MM.1S (cell line): Measurements from ENCODE around the gene ACTBL2.

Source experiments
- DNase-seq: peaks from one replicate; pipeline ENCODE4 v3.0.0-alpha.2; 2015
- H2AFZ ChIP-seq: fragments of 300-600 bp; sonication (generic); 2 replicates; pipeline ENCODE4 v1.6.0; 2016; ENCODE audit warnings: antibody characterized with exemption, low read length
- H3F3A ChIP-seq: fragments of 300-600 bp; sonication (generic); 2 replicates; pipeline ENCODE4 v1.6.1; 2016; ENCODE audit warnings: mild to moderate bottlenecking, antibody characterized with exemption, low read length, moderate library complexity, mixed read lengths; ENCODE audit not compliant: insufficient read depth
- H3K27ac ChIP-seq: fragments of 300-600 bp; sonication (generic); 2 replicates; pipeline ENCODE4 v1.5.1; 2016; ENCODE audit warnings: mild to moderate bottlenecking, low read length
- H3K27me3 ChIP-seq: fragments of 300-600 bp; sonication (generic); replicated peaks from 2 replicates; pipeline ENCODE4 v1.6.0; 2016; ENCODE audit warnings: low read length; ENCODE audit not compliant: insufficient read depth
- H3K36me3 ChIP-seq: fragments of 300-600 bp; sonication (generic); replicated peaks from 2 replicates; pipeline ENCODE4 v1.6.1; 2016; ENCODE audit warnings: mild to moderate bottlenecking, low read length, mixed read lengths; ENCODE audit not compliant: insufficient read depth
- H3K4me1 ChIP-seq: fragments of 300-600 bp; sonication (generic); 2 replicates; pipeline ENCODE4 v1.6.1; 2016; ENCODE audit warnings: low read length, mixed read lengths
- H3K4me2 ChIP-seq: fragments of 300-600 bp; sonication (generic); 2 replicates; pipeline ENCODE4 v1.6.0; 2016; ENCODE audit warnings: low read depth, low read length
- H3K4me3 ChIP-seq: fragments of 300-600 bp; sonication (generic); 2 replicates; pipeline ENCODE4 v1.5.1; 2016; ENCODE audit warnings: low read length, mixed read lengths
- H3K79me2 ChIP-seq: fragments of 300-600 bp; sonication (generic); 2 replicates; pipeline ENCODE4 v1.6.1; 2016; ENCODE audit warnings: mixed run types, low read length, mixed read lengths
- H3K9ac ChIP-seq: fragments of 300-600 bp; sonication (generic); 2 replicates; pipeline ENCODE4 v1.6.1; 2016; ENCODE audit warnings: low read length, mixed read lengths
- H3K9me2 ChIP-seq: fragments of 300-600 bp; sonication (generic); replicated peaks from 2 replicates; pipeline ENCODE4 v1.6.1; 2016; ENCODE audit warnings: mild to moderate bottlenecking, low read length, mixed read lengths; ENCODE audit not compliant: insufficient read depth
- H3K9me3 ChIP-seq: fragments of 300-600 bp; sonication (generic); replicated peaks from 2 replicates; pipeline ENCODE4 v1.6.1; 2016; ENCODE audit warnings: mild to moderate bottlenecking, low read length, mixed read lengths; ENCODE audit not compliant: insufficient read depth
- H4K20me1 ChIP-seq: fragments of 300-600 bp; sonication (generic); 2 replicates; pipeline ENCODE4 v1.6.1; 2016; ENCODE audit warnings: mild to moderate bottlenecking, low read length, moderate library complexity, mixed read lengths; ENCODE audit not compliant: insufficient read depth
- CTCF ChIP-seq: fragments of 300-600 bp; sonication (generic); IDR thresholded peaks from 2 replicates; pipeline ENCODE4 v1.5.1; 2016; ENCODE audit warnings: antibody characterized with exemption, low read length, mixed read lengths
- EZH2 ChIP-seq: fragments of 300-600 bp; sonication (generic); optimal IDR thresholded peaks from 2 replicates; pipeline ENCODE3; 2017; ENCODE audit warnings: low read depth, mild to moderate bottlenecking, antibody characterized with exemption, low read length, mixed read lengths
- EZH2phosphoT487 ChIP-seq: fragments of 300-600 bp; sonication (generic); IDR thresholded peaks from 2 replicates; pipeline ENCODE4 v1.6.1; 2018; ENCODE audit warnings: antibody characterized with exemption, low read length

Gene ACTBL2

GRCh38 chr5:57442080-57442839 is 40.4 kb downstream of the ACTBL2 start:
- no peak for DNase-seq
- Histone ChIP-seq H3F3A (no peaks in the 10 kb centered on the region), H3K27ac (no peak overlapping the region), H3K9ac (no peak overlapping the region), H3K36me3 (no peaks in the 10 kb centered on the region), H3K4me2 (no peak overlapping the region), H3K9me3 (no peaks in the 10 kb centered on the region), H2AFZ (no peak overlapping the region), H4K20me1 (no peaks in the 10 kb centered on the region), H3K4me1 (no peaks in the 10 kb centered on the region), H3K27me3 (no peaks in the 10 kb centered on the region), H3K79me2 (no peaks in the 10 kb centered on the region), H3K4me3 (no peak overlapping the region), H3K9me2 (no peaks in the 10 kb centered on the region)
- TF ChIP-seq EZH2phosphoT487 (no peak), EZH2 (no peak)

- H3K36me3 ChIP-seq = no peaks in the 10 kb centered on the region
- DNase-seq = no peak
- no peak overlapping the region for H3K4me2 ChIP-seq
- no peak overlapping the region for H3K9ac ChIP-seq
- no peaks in the 10 kb centered on the region for H3K9me3 ChIP-seq
- TF ChIP-seq EZH2phosphoT487 = no peak
- TF ChIP-seq EZH2 = no peak
- no peak for TF ChIP-seq CTCF
- no peaks in the 10 kb centered on the region for H3K79me2 ChIP-seq
- no peak overlapping the region for H2AFZ ChIP-seq
- H4K20me1 ChIP-seq = no peaks in the 10 kb centered on the region
- no peaks in the 10 kb centered on the region for H3K9me2 ChIP-seq
- H3K4me3 ChIP-seq = no peak overlapping the region
- no peaks in the 10 kb centered on the region for H3K27me3 ChIP-seq
- H3K27ac ChIP-seq = no peak overlapping the region
- H3K4me1 ChIP-seq = no peaks in the 10 kb centered on the region
- no peaks in the 10 kb centered on the region for H3F3A ChIP-seq
Observed at GRCh38 chr5:57441557-57441956, 41.1 kb downstream of the ACTBL2 start.

GRCh38 chr5:57439601-57440000 is 43.0 kb downstream of the ACTBL2 start:
- H3K9me2 ChIP-seq = no peaks in the 10 kb centered on the region
- no peaks in the 10 kb centered on the region for H3F3A ChIP-seq
- no peaks in the 10 kb centered on the region for H3K27me3 ChIP-seq
- no peak for DNase-seq
- H3K4me3 ChIP-seq = no peak overlapping the region
- H3K9ac ChIP-seq = no peak overlapping the region
- TF ChIP-seq CTCF (no peak), EZH2phosphoT487 (no peak), EZH2 (no peak)
- no peaks in the 10 kb centered on the region for H3K79me2 ChIP-seq
- no peak overlapping the region for H2AFZ ChIP-seq
- no peaks in the 10 kb centered on the region for H3K9me3 ChIP-seq
- no peaks in the 10 kb centered on the region for H3K36me3 ChIP-seq
- H3K4me2 ChIP-seq = no peak overlapping the region
- H4K20me1 ChIP-seq = no peaks in the 10 kb centered on the region
- no peak overlapping the region for H3K27ac ChIP-seq
- H3K4me1 ChIP-seq = no peaks in the 10 kb centered on the region
